Right lobe of liver (tissue), 6 donors: ENCODE measurements around the gene ODF2L. TPM values are rescaled to one million over a fixed set of nuclear protein-coding genes. Genes with fewer than 3 reads are reported as not detected.

Source experiments
- ATAC-seq, 4 donors: fragments of 200-7000 bp; cut with Tn5 transposase; one replicate each; pipeline ENCODE4 v1.9.1; 2020; ENCODE audit warnings: mild to moderate bottlenecking in 4 of 4, moderate library complexity in 4 of 4
- DNase-seq, 3 donors: peaks; one replicate each; pipeline ENCODE4 v3.0.0-alpha.2; 2020
- H3K27ac ChIP-seq, 3 donors: fragments of 200-600 bp; one replicate each; pipeline ENCODE4 v1.8.0; 2022
- H3K27me3 ChIP-seq, 2 donors: fragments of 200-600 bp; one replicate each; pipeline ENCODE4 v1.8.0; 2022
- H3K36me3 ChIP-seq, 4 donors: fragments of 200-600 bp; sonication (generic) in 1 of 4; one replicate each; pipeline versions ENCODE4 v1.5.1 to v1.8.0; 2017 to 2022; ENCODE audit warnings: control low read depth in 1 of 4
- H3K4me1 ChIP-seq, 4 donors: fragments of 200-600 bp; sonication (generic) in 1 of 4; one replicate each; pipeline versions ENCODE4 v1.5.1 to v1.8.0; 2017 to 2022; ENCODE audit warnings: control low read depth in 1 of 4
- H3K4me3 ChIP-seq, 3 donors: fragments of 200-600 bp; one replicate each; pipeline ENCODE4 v1.8.0; 2022
- H3K9me3 ChIP-seq, 4 donors: fragments of 200-600 bp; sonication (generic) in 1 of 4; one replicate each; pipeline versions ENCODE4 v1.5.1 to v1.8.0; 2017 to 2022; ENCODE audit warnings: control low read depth in 1 of 4
- POLR2A ChIP-seq: fragments of 450-650 bp; IDR thresholded peaks from one replicate; pipeline ENCODE4 v1.6.1; 2017; ENCODE audit warnings: antibody characterized with exemption, mild to moderate bottlenecking
- WGBS: methylation state at CpG from one replicate; pipeline ENCODE4 v1.1.6; 2018; ENCODE audit warnings: low coverage, low lambda C conversion rate; ENCODE audit not compliant: insufficient coverage; ENCODE audit errors: missing lambda C conversion rate; 5-methylcytosine and 5-hydroxymethylcytosine counted together
- intact Hi-C, 2 donors: fragments of 100-400 bp; cut with DNase I; formaldehyde crosslinking; loops; one replicate each; pipeline versions ENCODE4 v1.11.2 to v1.14.1; 2022
- total RNA-seq, 6 experiments: library from RNA; depleted of rRNA in 2 of 6; stranded (reverse); fragments of >200 nt in 2 of 6; fragmentation: NEBNext Ultra II Directional in 3 of 6; extraction: Animal tissue kit (Norgen Biotek cat#: 25700) in 3 of 6; gene quantifications; one replicate each; pipeline versions ENCODE4 v1.1.0 to v1.2.4, GENCODE V29; 2016 to 2023
- TF ChIP-seq, protein P1 (sequence below), 4 donors: fragments of 200-600 bp in 3 of 4; fragments of 450-650 bp in 1 of 4; IDR thresholded peaks; one replicate each; pipeline versions ENCODE4 v1.5.1 to v1.8.0; 2016 to 2022; ENCODE audit warnings: antibody characterized with exemption in 4 of 4, mild to moderate bottlenecking in 2 of 4
- donor health status: DM: no; HTN: yes; CAD: no.
- donor health status: DM: no; HTN: no; CAD: no.
- donor health status: DM: no; HTN: no; CAD: no.
- donor health status: DM: no; HTN: yes; CAD: no.
- donor health status: DM: no; HTN: yes; CAD: no.

Gene ODF2L
- total RNA-seq, 6 experiments from 2014 or later = 3.9 to 8.6 (median 5.7) TPM

DNA sequence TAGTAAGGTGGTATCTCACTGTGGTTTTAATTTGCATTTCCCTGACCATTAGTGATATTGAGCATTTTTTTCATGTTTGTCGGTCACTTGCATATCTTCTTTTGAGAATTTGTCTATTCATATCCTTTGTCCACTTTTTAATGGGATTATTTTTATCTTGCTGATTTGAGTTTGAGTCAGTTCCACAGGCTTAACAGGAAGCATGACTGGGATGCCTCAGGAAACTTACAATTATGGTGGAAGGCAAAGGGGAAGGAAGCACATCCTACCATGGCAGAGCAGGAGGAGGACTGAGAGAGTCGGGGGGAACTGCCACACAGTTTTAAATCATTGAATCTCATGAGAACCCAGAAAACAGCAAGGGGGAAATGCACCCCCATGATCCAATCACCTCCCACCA lies 51.1 kb downstream of the ODF2L start:
- no peaks in the 10 kb centered on the region for H3K4me1 ChIP-seq
- no peaks in the 10 kb centered on the region for H3K9me3 ChIP-seq
- DNase-seq = no peak
- 62% methylated on average over 2 of the region's 2 CpGs for WGBS
- H3K4me3 ChIP-seq = no peak overlapping the region
- H3K36me3 ChIP-seq = no peaks in the 10 kb centered on the region
- ATAC-seq = no peak
- TF ChIP-seq, protein P1, sequence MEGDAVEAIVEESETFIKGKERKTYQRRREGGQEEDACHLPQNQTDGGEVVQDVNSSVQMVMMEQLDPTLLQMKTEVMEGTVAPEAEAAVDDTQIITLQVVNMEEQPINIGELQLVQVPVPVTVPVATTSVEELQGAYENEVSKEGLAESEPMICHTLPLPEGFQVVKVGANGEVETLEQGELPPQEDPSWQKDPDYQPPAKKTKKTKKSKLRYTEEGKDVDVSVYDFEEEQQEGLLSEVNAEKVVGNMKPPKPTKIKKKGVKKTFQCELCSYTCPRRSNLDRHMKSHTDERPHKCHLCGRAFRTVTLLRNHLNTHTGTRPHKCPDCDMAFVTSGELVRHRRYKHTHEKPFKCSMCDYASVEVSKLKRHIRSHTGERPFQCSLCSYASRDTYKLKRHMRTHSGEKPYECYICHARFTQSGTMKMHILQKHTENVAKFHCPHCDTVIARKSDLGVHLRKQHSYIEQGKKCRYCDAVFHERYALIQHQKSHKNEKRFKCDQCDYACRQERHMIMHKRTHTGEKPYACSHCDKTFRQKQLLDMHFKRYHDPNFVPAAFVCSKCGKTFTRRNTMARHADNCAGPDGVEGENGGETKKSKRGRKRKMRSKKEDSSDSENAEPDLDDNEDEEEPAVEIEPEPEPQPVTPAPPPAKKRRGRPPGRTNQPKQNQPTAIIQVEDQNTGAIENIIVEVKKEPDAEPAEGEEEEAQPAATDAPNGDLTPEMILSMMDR (IDR thresholded peaks at IDR 0.05) = no peak
- no peak overlapping the region for H3K27ac ChIP-seq
- no peaks in the 10 kb centered on the region for H3K27me3 ChIP-seq
- intact Hi-C loops = no loop called here

DNA sequence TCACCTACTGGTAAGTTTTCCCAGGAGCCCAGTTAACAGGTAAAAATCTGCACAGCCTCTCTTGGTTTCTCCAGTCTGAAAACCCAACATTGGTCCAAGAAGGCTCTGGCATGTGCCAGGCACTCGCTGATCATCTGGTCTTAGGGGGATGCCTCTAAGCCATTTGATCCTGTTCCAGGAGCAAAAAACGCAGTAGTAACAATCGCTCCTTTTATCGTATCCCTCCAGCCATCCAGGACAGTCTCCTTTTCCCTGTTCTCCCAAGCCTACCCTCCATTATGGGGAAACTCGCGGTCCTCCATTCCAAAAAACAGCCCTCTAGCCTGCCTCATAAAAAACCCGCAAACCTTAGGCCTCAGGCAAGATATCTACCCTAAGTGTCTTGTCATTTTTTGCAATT lies 56.2 kb downstream of the ODF2L start:
- Histone ChIP-seq H3K9me3 (no peaks in the 10 kb centered on the region), H3K36me3 (no peaks in the 10 kb centered on the region), H3K27ac (no peak overlapping the region), H3K4me3 (no peak overlapping the region), H3K27me3 (no peaks in the 10 kb centered on the region), H3K4me1 (no peaks in the 10 kb centered on the region)
- WGBS = 84% methylated on average over 6 of the region's 7 CpGs
- intact Hi-C loops = no loop called here
- no peak for TF ChIP-seq POLR2A
- TF ChIP-seq, protein P1 (IDR thresholded peaks at IDR 0.05) = no peak
- ATAC-seq (no peak), DNase-seq (no peak)

DNA sequence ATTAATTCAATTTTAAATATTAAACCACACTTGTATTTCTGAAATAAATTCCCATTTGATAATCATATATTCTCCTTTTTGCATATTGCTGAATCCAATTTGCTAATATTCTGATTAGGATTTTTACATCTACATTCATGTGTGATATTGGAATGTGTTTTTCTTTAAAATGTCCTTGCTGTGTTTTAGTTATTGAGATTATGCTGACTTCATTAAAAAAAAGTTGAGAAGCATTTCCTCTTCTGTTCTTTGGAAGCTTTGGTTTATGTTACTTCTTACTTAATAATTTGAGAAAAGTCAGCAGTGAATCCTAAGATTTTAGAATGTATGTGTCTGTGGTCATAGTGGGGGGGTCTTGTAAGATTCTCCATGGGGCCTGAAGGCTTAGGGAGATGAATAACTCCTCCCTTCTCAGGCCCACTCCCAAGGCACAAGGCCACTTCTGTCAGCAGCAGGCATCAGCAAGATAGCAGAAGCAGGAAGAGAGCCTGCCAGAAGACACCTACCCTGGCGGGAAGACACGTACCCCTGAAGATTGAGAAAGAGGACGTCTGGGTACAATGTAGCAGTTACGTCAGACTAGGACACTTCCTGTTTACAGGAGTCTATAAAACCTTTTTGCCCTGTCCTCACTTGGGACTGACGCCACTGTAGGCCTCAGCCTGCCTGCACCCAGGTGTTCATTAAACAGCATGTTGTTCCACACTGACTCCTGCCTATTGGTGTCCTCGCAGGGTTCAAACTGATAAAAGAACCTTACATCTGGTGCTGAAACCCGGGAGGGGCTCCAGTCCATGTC lies 56.9 kb downstream of the ODF2L start:
- Histone ChIP-seq H3K36me3 (no peaks in the 10 kb centered on the region), H3K27ac (no peak overlapping the region), H3K27me3 (no peaks in the 10 kb centered on the region), H3K4me1 (no peaks in the 10 kb centered on the region), H3K4me3 (no peak overlapping the region), H3K9me3 (no peaks in the 10 kb centered on the region)
- TF ChIP-seq POLR2A = no peak
- TF ChIP-seq, protein P1 (IDR thresholded peaks at IDR 0.05) = no peak
- WGBS = 21% methylated on average over 5 of the region's 7 CpGs
- ATAC-seq (peak; percentile 13 to 51 (median 46)), DNase-seq (no peak)
- intact Hi-C loops = no loop called here

DNA sequence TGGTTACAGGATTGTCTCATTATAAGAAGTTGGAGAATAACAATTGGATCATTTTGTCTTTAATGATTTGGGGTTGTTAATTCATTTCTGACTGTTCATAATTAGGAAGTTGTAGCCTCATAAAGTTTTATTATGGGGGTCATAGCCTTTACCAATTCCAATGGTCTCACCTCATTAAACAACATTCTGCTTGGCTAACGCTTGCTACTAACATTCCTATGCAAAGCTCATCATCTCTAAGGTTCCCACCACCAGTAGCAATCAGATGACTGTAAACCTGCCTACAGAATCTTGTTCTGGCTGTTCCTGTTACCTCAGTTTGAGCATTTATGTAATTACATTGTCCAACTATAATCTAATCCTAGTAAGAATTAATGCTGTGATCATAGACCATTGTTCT lies 60.2 kb downstream of the ODF2L start:
- TF ChIP-seq POLR2A = no peak
- TF ChIP-seq, protein P1 (IDR thresholded peaks at IDR 0.05) = no peak
- DNase-seq (no peak), ATAC-seq (no peak)
- Histone ChIP-seq H3K9me3 (no peaks in the 10 kb centered on the region), H3K4me3 (no peak overlapping the region), H3K4me1 (no peaks in the 10 kb centered on the region), H3K36me3 (no peaks in the 10 kb centered on the region), H3K27ac (no peak overlapping the region), H3K27me3 (no peaks in the 10 kb centered on the region)
- intact Hi-C loops = no loop called here
- WGBS = 63% methylated on average over 1 of the region's 1 CpG
